ENCODE results near the gene GTF3A. TPM values are rescaled to one million over a fixed set of nuclear protein-coding genes. Genes with fewer than 3 reads are reported as not detected.

Gene GTF3A
- total and polyA plus RNA-seq, 9 of the 15 experiments (the other 6 are each of a cell fraction or from before 2014, with no cell fraction given) = 47.5 to 303 (median 174) TPM

DNA sequence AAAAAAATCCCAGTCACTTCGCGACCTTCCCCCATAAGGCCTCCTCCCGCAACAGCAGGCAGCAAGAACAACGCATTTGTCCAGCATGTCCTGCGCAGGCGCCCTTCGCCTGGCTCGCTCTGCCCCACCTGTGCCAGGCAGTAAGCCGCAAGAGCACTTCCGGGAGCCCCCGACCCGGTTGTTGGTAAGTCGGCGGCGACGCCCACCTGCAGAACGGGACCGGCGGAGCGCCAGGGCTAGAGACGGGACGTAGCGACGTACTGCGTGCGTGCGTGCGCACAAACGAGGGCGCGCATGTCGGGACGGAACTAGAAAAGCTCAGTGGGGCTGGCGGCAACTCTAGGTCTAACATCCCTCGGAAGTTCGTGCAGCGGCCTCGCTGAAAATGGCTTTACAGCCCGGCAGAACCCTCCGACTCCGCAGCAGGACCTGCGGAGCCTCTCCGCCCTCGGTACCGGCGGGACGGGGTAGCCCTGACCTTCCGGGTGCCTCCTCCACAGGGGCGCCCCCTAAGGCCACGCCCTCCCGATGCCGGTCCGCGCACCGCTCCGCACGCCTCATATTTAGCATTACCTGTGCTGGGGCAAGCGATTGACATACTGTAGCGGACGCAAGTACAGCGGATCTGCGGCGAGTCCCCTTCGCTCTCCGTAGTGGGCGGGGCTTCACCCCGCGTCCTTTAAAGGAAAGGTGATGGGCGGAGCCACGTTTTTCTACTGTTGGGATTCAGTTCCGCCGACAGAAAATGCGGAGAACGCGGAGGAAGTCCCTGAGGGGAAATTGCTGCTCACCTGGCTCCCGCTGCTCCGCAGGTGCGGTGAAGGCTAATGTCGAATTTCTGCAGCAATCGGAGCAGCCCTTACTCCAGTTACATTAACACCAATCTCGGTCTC is 25.8 kb downstream of the GTF3A start, which contains the start of gene MTIF3 (continued):
- TF ChIP-seq HNRNPLL (IDR thresholded peaks at IDR 0.05; ENCODE audit: low read depth, low read length, poor library complexity, severe bottlenecking) (peak; percentile 88), DACH1 (IDR thresholded peaks at IDR 0.05; ENCODE audit: partially characterized antibody) (no peak), ZNF75A (CRISPR knock-in tag; IDR thresholded peaks at IDR 0.05) (no peak), ZBTB43 (CRISPR knock-in tag; IDR thresholded peaks at IDR 0.05) (no peak), TRIM25 (IDR thresholded peaks at IDR 0.05; ENCODE audit: borderline replicate concordance) (peak; percentile 94; the same call in 1 of the 2 replicates), ZNF695 (CRISPR knock-in tag; IDR thresholded peaks at IDR 0.05) (no peak), PBX2 (CRISPR knock-in tag; IDR thresholded peaks at IDR 0.05; ENCODE audit: low read depth) (no peak), PBX2 (tag; conservative IDR thresholded peaks at IDR 0.05; ENCODE audit: low read depth) (no peak), MEF2A (IDR thresholded peaks at IDR 0.05; ENCODE audit: control insufficient read depth, low read depth, low read length) (no peak), RBM25 (IDR thresholded peaks at IDR 0.05; ENCODE audit: low read depth, low read length, severe bottlenecking) (no peak), HMG20B (CRISPR knock-in tag; IDR thresholded peaks at IDR 0.05) (no peak), HDGF (IDR thresholded peaks at IDR 0.05) (no peak), PRMT5 (CRISPR knock-in tag; IDR thresholded peaks at IDR 0.05) (no peak), RFX5 (IDR thresholded peaks at IDR 0.05; ENCODE audit: low read depth, low read length) (no peak), MIER1 (IDR thresholded peaks at IDR 0.05; ENCODE audit: low read depth) (no peak), U2AF2 (optimal IDR thresholded peaks at IDR 0.05; ENCODE audit: low read depth, low read length) (no peak), EZH2 (IDR thresholded peaks at IDR 0.05; ENCODE audit: borderline replicate concordance, low read depth, low read length) (no peak), TEAD2 (tag; IDR thresholded peaks at IDR 0.05) (no peak)
- TF ChIP-seq, protein P1, sequence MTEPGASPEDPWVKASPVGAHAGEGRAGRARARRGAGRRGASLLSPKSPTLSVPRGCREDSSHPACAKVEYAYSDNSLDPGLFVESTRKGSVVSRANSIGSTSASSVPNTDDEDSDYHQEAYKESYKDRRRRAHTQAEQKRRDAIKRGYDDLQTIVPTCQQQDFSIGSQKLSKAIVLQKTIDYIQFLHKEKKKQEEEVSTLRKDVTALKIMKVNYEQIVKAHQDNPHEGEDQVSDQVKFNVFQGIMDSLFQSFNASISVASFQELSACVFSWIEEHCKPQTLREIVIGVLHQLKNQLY (CRISPR knock-in tag; conservative IDR thresholded peaks at IDR 0.05) = no peak
- TF ChIP-seq, protein P2, sequence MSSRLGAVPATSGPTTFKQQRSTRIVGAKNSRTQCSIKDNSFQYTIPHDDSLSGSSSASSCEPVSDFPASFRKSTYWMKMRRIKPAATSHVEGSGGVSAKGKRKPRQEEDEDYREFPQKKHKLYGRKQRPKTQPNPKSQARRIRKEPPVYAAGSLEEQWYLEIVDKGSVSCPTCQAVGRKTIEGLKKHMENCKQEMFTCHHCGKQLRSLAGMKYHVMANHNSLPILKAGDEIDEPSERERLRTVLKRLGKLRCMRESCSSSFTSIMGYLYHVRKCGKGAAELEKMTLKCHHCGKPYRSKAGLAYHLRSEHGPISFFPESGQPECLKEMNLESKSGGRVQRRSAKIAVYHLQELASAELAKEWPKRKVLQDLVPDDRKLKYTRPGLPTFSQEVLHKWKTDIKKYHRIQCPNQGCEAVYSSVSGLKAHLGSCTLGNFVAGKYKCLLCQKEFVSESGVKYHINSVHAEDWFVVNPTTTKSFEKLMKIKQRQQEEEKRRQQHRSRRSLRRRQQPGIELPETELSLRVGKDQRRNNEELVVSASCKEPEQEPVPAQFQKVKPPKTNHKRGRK (tag; IDR thresholded peaks at IDR 0.05) = no peak

Measured in K562 (cell line).